ENCODE measurements around the gene PDE3A.

The PDE3A gene

DNA sequence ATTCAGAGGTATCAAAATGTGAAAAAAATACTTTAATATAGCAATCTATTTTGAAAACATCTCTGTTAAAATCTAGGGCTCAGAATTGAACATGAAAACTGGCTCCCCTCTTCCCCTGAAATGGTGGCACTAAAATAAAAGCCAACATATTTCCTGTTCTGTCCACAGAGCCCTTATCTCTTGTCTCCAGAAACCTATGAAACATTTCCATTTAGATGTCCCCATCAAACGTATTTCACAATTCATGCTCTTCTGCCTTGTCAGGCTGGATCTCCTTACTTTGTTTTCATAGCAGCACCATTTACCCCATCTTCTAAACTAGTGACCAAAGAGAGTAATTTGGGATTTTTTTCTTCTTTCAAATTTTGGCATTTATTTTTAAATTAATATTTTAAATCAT lies 42.4 kb downstream of the PDE3A start:
- no peak overlapping the region for H3K27ac ChIP-seq
- H3K4me2 ChIP-seq (ENCODE audit: low read length) = no peak overlapping the region
- no peaks in the 10 kb centered on the region for H3K4me1 ChIP-seq

DNA sequence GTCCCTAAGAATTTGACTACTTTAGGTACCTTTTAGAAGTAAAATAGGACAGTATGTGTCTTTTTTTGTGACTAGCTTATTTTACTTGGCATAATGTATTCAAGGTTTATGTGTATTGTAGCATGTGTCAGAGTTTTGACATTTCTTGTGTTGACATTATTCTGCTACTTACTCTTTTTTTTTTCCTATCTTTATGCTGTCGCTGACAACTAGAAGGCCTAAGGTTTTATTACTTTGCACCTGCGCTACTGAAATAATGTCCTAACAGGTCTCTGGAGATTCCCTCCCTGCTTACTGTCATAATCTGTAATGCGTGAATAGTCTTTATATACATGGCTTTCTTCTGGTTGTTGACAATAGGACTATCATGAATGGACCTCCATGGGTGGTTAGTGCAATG lies 43.0 kb downstream of the PDE3A start:
- Histone ChIP-seq H3K9ac (no peak overlapping the region), H3K4me3 (ENCODE audit: low read depth, low read length) (no peak overlapping the region), H3K27ac (no peak overlapping the region), H3K36me3 (ENCODE audit: control insufficient read depth, insufficient read depth, low read length) (no peaks in the 10 kb centered on the region), H3K4me1 (no peaks in the 10 kb centered on the region), H2AFZ (no peak overlapping the region), H3K9me3 (ENCODE audit: control insufficient read depth, low read length) (no peaks in the 10 kb centered on the region), H3K79me2 (no peaks in the 10 kb centered on the region), H3K27me3 (ENCODE audit: control insufficient read depth, insufficient read depth, low read length) (no peaks in the 10 kb centered on the region), H3K4me2 (ENCODE audit: low read length) (no peak overlapping the region)
- TF ChIP-seq, protein P1, sequence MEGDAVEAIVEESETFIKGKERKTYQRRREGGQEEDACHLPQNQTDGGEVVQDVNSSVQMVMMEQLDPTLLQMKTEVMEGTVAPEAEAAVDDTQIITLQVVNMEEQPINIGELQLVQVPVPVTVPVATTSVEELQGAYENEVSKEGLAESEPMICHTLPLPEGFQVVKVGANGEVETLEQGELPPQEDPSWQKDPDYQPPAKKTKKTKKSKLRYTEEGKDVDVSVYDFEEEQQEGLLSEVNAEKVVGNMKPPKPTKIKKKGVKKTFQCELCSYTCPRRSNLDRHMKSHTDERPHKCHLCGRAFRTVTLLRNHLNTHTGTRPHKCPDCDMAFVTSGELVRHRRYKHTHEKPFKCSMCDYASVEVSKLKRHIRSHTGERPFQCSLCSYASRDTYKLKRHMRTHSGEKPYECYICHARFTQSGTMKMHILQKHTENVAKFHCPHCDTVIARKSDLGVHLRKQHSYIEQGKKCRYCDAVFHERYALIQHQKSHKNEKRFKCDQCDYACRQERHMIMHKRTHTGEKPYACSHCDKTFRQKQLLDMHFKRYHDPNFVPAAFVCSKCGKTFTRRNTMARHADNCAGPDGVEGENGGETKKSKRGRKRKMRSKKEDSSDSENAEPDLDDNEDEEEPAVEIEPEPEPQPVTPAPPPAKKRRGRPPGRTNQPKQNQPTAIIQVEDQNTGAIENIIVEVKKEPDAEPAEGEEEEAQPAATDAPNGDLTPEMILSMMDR (IDR thresholded peaks at IDR 0.05) = no peak

More for the DNA sequence above, 42.4 kb downstream of the PDE3A start:
- Histone ChIP-seq H3K9me3 (ENCODE audit: control insufficient read depth, low read length) (no peaks in the 10 kb centered on the region), H3K36me3 (ENCODE audit: control insufficient read depth, insufficient read depth, low read length) (no peaks in the 10 kb centered on the region), H3K79me2 (no peaks in the 10 kb centered on the region), H3K4me3 (ENCODE audit: low read depth, low read length) (no peak overlapping the region), H2AFZ (no peak overlapping the region), H3K9ac (no peak overlapping the region), H3K27me3 (ENCODE audit: control insufficient read depth, insufficient read depth, low read length) (no peaks in the 10 kb centered on the region)
- TF ChIP-seq, protein P1 (IDR thresholded peaks at IDR 0.05) = no peak

DNA sequence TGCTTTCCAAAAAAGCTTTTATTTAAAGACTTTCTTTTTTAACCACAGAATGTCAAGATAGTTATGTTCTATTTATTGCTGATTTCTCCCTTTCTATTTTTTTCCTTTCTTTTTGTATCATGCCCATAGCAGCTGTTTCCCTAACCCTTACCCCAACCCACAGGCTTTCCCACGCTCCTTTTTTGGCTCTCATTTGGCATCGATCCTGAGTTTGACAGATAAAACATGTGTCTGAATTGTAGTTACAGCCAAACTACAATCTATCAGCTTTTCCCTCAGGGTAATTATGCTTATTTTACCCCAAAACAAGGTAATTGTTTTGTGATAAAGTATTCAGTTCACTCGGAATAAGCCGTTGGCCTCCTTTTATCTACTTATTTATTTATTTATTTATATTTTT lies 46.7 kb downstream of the PDE3A start:
- no peaks in the 10 kb centered on the region for H3K4me1 ChIP-seq
- no peak overlapping the region for H3K4me3 ChIP-seq (ENCODE audit: low read depth, low read length)

DNA sequence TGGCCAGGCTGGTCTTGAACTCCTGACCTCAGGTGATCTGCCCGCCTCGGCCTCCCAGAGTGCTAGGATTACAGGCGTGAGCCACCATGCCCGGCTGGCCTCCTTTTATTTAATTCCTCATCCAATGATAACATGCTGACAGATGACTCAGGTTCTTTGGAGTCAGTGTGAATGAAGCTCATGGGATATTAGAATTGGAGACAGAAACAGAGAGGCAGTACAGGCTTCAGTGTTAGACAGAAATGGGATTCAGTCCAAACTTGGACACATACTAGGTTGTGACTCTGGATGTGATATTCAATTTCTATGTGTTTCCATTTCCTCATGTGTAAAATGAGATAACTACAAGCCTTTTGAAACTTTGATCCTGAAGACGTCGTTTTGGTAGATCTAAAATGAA lies 47.3 kb downstream of the PDE3A start:
- H3K27me3 ChIP-seq (ENCODE audit: control insufficient read depth, insufficient read depth, low read length) = no peaks in the 10 kb centered on the region
- H3K4me2 ChIP-seq (ENCODE audit: low read length) = no peak overlapping the region
- no peaks in the 10 kb centered on the region for H3K79me2 ChIP-seq
- no peak overlapping the region for H3K9ac ChIP-seq
- H2AFZ ChIP-seq = no peak overlapping the region
- H3K4me1 ChIP-seq = no peaks in the 10 kb centered on the region
- TF ChIP-seq, protein P1 (IDR thresholded peaks at IDR 0.05) = no peak
- no peak overlapping the region for H3K4me3 ChIP-seq (ENCODE audit: low read depth, low read length)
- H3K36me3 ChIP-seq (ENCODE audit: control insufficient read depth, insufficient read depth, low read length) = no peaks in the 10 kb centered on the region
- H3K9me3 ChIP-seq (ENCODE audit: control insufficient read depth, low read length) = no peaks in the 10 kb centered on the region
- H3K27ac ChIP-seq = no peak overlapping the region

More for the DNA sequence above, 46.7 kb downstream of the PDE3A start:
- H3K9ac ChIP-seq = no peak overlapping the region
- H3K79me2 ChIP-seq = no peaks in the 10 kb centered on the region
- no peaks in the 10 kb centered on the region for H3K9me3 ChIP-seq (ENCODE audit: control insufficient read depth, low read length)
- H3K36me3 ChIP-seq (ENCODE audit: control insufficient read depth, insufficient read depth, low read length) = no peaks in the 10 kb centered on the region
- H3K27me3 ChIP-seq (ENCODE audit: control insufficient read depth, insufficient read depth, low read length) = no peaks in the 10 kb centered on the region
- no peak overlapping the region for H2AFZ ChIP-seq
- TF ChIP-seq, protein P1 (IDR thresholded peaks at IDR 0.05) = no peak
- no peak overlapping the region for H3K27ac ChIP-seq
- H3K4me2 ChIP-seq (ENCODE audit: low read length) = no peak overlapping the region

DNA sequence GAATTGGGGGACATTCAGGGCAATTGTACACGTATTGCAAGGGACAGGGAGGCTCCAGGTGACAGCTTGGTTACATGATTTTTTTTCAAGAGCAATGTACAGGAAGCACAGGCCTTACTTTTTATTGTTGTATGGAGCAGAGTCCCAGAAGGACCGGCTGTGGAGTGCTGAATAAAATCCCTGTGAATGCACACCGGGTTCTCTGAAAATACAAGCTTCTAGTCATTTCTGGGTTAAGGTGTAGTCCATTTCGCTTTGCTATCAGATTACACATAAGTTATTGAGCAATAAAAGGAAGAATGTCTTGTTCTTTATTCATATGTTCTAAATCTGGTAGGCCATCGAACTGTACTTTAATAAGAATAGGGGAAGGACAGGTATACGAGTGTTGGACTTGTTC lies 52.2 kb downstream of the PDE3A start:
- H3K9ac ChIP-seq = no peak overlapping the region
- no peaks in the 10 kb centered on the region for H3K27me3 ChIP-seq (ENCODE audit: control insufficient read depth, insufficient read depth, low read length)
- no peak overlapping the region for H3K4me3 ChIP-seq (ENCODE audit: low read depth, low read length)
- H3K4me2 ChIP-seq (ENCODE audit: low read length) = no peak overlapping the region
- no peaks in the 10 kb centered on the region for H3K9me3 ChIP-seq (ENCODE audit: control insufficient read depth, low read length)
- TF ChIP-seq, protein P1 (IDR thresholded peaks at IDR 0.05) = no peak
- H3K36me3 ChIP-seq (ENCODE audit: control insufficient read depth, insufficient read depth, low read length) = no peaks in the 10 kb centered on the region
- no peak overlapping the region for H2AFZ ChIP-seq
- H3K27ac ChIP-seq = no peak overlapping the region
- H3K79me2 ChIP-seq = no peaks in the 10 kb centered on the region
- no peaks in the 10 kb centered on the region for H3K4me1 ChIP-seq
